ENCODE results near the gene TMUB1.

GRCh38 chr7:151073990-151074389 is 9.3 kb downstream of the TMUB1 start:
- TF ChIP-seq CTCF (IDR thresholded peaks at IDR 0.05; ENCODE audit: low read length) (no peak), EZH2 (optimal IDR thresholded peaks at IDR 0.05; ENCODE audit: low read depth, low read length) (no peak)

Measured in MM.1S (cell line).